GM12801 (cell line): ENCODE data around the gene TENM4.

Experiments
- TF ChIP-seq, protein P1 (sequence below): IDR thresholded peaks from one replicate; pipeline ENCODE4 v1.5.1; 2011; ENCODE audit warnings: control low read depth; ENCODE audit not compliant: insufficient read length; ENCODE audit errors: extremely low read depth

The TENM4 gene

DNA sequence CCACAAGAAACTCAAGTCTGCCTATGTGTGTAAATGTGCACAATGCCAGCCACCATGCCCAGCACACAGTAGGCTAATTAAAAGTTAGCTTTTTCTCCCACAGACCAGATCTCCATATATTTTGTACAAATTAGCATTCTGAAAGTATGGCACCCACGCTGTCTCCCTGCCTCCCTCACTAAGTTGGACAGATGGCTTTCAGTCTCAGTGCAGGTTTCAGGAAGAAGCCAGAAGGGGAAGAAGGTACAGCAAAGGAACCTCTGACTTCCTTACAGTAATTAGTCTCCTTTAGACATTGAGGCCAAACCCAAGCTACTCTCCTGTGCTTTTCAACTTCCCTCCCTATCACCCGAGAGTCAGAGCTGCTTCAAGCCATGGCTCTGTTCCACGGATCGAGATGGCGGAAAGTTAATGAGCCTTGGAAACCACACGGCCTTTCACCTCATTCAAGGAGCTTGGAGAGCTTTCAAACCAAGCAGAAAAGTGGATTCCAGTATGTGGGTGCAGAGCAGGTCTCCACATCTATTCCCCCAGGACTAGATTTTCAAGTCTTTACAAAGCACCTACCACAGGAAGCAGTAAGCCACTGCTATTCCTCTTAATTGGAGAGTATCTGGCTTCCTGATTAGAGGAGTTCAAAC is 645.1 kb downstream of the TENM4 start:
- TF ChIP-seq, protein P1, sequence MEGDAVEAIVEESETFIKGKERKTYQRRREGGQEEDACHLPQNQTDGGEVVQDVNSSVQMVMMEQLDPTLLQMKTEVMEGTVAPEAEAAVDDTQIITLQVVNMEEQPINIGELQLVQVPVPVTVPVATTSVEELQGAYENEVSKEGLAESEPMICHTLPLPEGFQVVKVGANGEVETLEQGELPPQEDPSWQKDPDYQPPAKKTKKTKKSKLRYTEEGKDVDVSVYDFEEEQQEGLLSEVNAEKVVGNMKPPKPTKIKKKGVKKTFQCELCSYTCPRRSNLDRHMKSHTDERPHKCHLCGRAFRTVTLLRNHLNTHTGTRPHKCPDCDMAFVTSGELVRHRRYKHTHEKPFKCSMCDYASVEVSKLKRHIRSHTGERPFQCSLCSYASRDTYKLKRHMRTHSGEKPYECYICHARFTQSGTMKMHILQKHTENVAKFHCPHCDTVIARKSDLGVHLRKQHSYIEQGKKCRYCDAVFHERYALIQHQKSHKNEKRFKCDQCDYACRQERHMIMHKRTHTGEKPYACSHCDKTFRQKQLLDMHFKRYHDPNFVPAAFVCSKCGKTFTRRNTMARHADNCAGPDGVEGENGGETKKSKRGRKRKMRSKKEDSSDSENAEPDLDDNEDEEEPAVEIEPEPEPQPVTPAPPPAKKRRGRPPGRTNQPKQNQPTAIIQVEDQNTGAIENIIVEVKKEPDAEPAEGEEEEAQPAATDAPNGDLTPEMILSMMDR = no peak

DNA sequence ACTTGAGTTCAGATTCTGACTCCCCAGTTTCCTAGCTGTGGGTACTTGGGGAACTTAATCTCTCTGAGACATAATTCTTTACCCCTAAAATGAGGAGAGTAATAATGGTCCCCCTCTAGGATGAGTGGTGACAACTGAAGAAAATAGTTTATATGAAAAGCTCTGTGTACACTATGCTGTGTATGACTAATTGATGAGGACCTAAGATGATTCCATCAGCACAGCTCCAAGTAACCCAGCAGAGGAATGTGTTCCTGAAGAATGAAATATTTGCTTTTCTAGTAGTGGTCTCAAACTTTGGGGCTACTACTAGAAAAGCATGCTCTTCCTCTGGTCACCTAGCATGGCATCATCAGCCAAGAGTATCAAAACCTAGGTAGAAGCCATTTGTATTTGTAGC is 648.9 kb downstream of the TENM4 start:
- TF ChIP-seq, protein P1 = no peak

DNA sequence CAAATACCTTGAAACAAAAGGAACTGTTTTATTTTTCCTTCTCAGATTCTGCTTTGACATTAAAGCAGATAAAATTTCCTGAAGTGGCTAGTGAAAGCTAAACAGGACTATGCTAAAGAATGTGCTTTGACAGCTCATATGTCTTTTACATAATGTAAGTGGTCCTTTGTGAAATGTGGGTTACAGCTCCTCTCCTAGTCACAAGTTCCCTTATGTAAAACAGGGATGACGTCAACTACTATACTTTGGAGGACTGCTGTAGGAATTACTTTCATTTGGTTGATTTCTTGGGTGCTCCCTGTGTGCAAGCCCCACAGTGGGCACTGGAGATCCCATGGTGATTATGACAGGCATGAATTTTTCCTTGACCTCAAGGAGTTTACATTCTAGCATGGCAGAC is 649.6 kb downstream of the TENM4 start:
- TF ChIP-seq, protein P1 = no peak

DNA sequence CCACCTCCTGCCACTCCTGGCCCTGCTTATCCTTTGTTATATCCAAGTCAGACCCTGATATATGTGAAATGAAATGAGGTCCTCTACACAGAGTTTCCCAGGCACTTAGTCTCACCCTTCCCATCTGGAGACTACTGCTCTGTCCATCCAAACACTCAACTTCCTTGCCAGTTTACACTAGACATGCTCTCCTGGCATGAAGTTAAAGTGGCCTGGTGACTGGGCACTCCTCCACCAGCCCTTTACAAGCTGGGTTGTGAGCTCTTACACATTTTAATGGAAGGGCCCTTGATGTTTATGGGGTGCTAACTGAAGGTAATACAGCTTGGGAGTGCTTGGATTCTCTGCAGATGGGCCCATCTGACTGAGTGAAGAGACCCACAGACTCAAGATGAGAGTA is 650.0 kb downstream of the TENM4 start:
- TF ChIP-seq, protein P1 = no peak

DNA sequence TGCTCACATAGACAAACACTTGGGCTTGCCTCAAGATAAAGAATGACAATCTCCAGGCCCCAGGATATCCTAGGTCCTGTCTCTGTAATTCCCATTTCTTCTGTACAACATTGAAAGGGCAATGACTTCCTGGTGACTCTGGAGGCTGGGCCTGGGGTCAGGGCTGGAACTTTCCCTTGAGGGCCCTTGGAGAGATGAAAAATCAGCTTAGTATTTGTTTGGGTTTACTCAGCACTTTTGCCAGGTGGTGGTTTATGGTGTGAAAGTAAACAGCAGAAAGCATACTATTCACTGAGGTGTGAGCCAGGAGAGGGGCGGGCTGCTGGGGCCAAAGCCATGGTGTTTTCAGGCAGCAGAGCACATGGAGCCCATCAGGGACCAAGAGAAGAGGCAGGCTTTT is 651.5 kb downstream of the TENM4 start:
- TF ChIP-seq, protein P1 = no peak

DNA sequence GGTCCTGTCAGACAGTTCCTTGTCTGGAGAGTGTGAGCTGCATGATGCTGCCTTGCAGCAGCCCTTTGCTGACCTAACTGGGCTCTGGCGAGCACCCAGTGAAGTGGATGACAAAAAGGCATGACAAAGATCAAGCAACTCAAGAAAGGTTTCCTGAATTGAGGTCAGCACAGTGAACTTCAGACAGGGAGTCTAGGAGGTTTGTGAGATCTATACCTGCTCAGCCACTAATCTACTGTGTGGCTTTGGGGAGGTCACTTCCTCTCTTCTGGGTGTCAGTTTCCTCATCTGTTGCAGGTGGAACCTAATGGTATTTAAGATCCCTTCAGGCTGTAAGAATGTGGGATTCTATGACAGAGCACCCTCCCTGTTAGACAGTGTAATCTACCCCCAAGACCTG is 652.3 kb downstream of the TENM4 start:
- TF ChIP-seq, protein P1 = no peak

DNA sequence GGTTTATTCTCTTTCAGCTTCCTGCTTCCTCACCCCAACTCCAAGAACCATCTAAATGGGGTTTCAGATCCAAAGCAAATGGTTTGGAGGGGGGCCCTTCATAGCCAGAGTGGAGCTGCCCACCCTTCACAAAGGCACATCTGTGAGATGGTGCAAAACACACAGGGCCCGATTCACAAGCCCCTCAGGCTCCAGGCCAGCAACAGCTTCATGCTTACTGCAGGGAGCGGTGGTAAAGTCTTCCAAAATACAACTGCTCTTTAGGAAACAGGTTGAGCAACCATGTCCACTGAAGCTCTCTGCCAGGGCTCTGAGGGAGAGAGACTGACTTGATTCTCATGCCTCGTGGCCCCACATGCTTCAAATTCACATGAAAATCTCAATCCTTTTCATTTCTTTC is 653.1 kb downstream of the TENM4 start:
- TF ChIP-seq, protein P1 = no peak
